ENCODE data around the gene HPCAL1. TPM values are rescaled to one million over a fixed set of nuclear protein-coding genes. Genes with fewer than 3 reads are reported as not detected.

HPCAL1 gene
- total RNA-seq, 4 donors from 2014 or later, result 18.6 to 59.5 (median 37.1) TPM

DNA sequence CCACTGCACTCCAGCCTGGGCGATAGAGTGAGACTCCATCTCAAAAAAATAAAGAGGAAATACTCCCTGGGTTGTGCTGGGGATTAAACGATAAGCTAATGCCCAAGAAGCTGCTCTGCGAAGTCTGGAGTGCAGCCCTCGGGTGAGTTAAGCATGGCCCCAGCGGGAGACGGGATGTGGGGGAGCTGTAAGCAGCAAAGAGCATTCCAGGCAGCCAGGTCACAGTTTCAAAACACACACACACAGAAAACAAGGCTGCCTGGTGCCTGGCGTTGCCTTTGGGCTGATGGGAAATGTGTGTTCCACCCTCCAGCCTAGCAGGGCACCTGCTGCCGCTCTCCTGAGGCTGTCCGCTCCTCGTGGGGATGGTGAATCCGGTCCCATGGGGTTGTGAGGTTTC is 121.3 kb downstream of the HPCAL1 start:
- TF ChIP-seq, protein P1, sequence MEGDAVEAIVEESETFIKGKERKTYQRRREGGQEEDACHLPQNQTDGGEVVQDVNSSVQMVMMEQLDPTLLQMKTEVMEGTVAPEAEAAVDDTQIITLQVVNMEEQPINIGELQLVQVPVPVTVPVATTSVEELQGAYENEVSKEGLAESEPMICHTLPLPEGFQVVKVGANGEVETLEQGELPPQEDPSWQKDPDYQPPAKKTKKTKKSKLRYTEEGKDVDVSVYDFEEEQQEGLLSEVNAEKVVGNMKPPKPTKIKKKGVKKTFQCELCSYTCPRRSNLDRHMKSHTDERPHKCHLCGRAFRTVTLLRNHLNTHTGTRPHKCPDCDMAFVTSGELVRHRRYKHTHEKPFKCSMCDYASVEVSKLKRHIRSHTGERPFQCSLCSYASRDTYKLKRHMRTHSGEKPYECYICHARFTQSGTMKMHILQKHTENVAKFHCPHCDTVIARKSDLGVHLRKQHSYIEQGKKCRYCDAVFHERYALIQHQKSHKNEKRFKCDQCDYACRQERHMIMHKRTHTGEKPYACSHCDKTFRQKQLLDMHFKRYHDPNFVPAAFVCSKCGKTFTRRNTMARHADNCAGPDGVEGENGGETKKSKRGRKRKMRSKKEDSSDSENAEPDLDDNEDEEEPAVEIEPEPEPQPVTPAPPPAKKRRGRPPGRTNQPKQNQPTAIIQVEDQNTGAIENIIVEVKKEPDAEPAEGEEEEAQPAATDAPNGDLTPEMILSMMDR (IDR thresholded peaks at IDR 0.05; ENCODE audit: low read depth), result no peak

DNA sequence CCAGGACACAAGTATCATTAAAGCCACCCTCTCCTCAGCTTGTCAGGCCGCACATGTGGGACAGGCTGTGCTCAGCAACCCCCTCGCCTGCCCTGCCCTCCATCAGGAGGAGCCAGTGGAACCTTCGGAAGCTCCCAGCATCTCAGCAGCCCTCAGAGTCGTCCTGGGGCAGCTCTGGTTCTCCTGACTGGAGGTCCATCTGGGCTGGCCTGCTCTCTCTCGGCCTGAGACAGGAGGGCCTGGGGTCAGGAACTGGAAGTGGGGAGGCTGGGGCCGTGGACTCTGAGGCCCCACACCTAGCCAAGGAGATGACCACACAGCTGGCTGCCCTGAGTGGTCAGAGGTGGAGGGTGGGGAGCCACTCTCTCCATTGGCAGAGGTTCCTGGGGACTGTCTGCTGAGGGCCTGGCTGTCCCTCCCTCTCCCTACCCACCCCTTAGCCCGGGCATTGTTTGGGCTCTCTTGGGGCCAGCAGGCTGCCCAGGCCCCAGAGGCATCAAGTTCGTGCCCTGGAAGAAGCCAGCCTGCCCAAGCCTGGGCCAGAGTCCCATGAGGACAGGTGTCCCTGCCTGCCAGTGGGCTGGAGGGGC is 122.3 kb downstream of the HPCAL1 start:
- TF ChIP-seq, protein P1 (IDR thresholded peaks at IDR 0.05; ENCODE audit: low read depth), result no peak

DNA sequence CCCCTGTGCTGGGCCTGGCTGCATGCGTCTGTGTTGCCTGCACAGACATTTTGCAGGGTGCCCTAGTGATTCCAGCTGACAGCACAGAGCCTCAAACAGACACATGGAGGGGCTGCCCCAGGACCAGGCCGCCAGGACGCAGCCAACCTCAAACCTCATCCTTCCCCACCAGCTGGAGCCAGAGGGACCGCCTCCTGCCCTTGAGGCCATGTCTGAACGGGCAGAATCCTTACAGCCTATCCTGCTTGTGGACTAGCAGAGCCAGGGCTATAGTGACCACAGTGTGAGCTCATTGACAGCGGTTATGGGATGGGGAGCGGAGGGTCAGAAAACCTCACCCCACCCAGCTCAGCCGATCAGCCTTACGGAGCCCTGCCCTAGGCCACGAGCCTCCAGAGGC is 123.0 kb downstream of the HPCAL1 start:
- TF ChIP-seq, protein P1 (IDR thresholded peaks at IDR 0.05; ENCODE audit: low read depth), result no peak

DNA sequence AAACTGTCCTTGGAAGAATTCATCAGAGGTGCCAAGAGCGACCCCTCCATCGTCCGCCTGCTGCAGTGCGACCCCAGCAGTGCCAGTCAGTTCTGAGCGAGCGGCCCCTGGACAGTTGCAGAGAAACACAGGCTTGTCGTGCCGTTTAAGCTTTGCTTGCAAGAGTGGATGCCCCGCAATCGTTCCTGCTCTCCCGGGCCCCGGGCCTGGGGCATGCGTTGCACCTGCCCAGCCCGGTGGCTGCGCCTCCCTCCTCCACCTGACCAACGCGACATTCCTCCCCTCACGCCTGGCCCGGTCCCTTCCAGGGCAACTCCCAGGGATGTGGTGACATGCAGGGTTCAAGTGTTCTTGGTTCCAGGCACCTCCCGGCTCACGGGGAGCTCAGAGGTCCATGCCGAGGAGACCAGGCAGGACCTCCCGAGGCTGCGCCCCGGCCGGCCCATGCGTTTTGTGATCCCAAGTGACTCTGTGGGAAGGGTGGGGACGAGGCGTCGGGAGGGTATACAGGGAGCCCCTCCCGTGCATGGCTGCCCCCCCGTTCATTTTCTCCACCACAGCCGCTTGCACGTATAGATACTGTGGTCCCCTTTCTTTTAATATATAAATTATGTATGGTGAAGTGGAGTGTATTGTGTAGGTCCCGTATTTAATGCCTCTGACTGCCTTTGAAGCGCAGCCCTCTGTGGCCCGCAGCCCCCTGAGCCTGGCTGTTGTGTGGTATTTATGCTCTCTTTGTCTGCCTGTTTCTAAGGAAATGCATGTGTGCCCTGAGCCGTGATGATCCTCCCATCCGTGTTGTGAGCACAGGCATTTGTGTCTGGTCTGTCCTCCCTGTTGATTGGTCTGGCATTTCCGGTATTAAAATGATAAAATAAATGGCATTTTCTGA is 124.3 kb downstream of the HPCAL1 start:
- TF ChIP-seq, protein P1 (IDR thresholded peaks at IDR 0.05; ENCODE audit: low read depth), result no peak

DNA sequence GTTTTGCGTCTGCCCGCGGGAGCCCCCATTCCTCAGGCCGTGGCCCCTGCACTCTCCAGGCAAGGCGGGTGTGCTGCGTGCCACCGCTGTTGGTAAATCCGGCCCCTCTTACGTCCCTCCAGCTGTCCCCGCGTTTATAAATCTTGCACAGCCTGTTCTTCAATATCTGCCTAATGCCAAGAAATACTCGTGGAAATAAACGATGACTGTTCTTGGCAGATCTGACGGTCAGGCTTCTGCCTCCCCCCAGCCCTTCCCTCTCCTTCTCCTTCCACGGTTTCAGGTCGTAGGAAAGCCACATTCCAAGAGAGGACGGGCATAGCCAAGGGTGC is 124.9 kb downstream of the HPCAL1 start:
- TF ChIP-seq, protein P1 (IDR thresholded peaks at IDR 0.05; ENCODE audit: low read depth), result no peak

DNA sequence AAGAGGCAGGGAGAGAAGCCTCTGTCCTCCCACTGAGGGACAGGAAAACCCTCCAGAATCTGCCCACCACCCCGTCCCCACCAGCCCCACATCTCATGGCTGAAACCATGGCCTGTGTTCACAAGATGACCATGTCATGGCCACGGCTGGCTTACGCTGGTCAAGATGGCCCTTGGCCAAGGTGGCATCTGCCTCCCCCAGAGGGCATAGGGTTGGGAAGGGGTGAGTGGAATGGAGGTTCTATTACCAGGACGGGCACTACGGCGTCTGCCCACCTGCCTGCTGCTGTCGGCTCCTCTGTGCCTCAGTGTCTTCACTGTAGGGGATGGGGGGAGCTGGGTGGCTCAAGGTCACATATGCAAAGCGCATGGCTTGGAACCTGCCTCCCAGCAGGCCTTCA is 125.7 kb downstream of the HPCAL1 start:
- TF ChIP-seq, protein P1 (IDR thresholded peaks at IDR 0.05; ENCODE audit: low read depth), result no peak

DNA sequence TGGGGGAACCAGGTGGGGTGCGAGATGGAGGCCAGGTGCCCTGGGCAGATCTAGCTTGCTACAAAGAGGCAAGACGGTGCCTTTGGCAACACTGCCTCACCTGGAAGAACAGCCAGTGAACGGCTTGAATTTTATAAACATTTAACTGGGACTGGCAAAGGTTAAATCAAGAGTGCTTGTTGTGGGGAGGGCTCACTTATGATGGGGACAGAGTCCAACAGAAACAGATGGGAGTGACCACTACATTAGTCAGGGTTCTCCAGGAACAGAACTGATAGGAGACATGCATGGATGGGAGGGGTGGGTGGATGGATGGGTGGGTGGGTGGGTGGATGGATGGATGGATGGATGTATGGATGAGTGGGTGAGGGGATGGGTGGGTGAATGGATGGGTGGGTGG is 126.2 kb downstream of the HPCAL1 start:
- TF ChIP-seq, protein P1 (IDR thresholded peaks at IDR 0.05; ENCODE audit: low read depth), result no peak

All from subcutaneous adipose tissue (tissue), 4 donors.